ENCODE data around the gene KRTAP5-9. TPM values are rescaled to one million over a fixed set of nuclear protein-coding genes. Genes with fewer than 3 reads are reported as not detected.
"Not testable (repeated sequence)": the region's sequence is repeated elsewhere in the genome, so short reads cannot be mapped to it uniquely, and the experiment has no call there.

Gene KRTAP5-9
- polyA plus RNA-seq, 3 donors = 0.28 to 0.67 (median 0.33) TPM

DNA sequence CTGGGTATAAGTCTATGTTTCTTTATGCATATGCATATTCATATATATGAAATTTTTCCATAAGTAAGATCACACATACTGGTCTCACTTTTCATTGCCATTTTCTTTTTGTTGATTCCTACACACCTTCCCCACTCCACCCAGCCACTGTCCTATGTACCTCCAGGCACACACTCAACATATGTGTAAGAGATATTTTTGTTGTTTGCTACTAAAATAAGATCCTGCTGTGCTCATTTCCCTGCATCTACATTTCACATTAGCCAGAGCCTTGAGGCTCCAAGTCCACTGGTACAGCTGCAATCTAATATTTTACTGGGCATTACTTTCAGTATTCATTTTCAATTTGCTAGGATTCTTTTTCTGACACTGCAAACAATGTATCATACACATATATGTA lies 9.0 kb downstream of the KRTAP5-9 start:
- DNase-seq (ENCODE audit: low read depth in 3 of 3, low spot score in 2 of 3) = no peak

DNA sequence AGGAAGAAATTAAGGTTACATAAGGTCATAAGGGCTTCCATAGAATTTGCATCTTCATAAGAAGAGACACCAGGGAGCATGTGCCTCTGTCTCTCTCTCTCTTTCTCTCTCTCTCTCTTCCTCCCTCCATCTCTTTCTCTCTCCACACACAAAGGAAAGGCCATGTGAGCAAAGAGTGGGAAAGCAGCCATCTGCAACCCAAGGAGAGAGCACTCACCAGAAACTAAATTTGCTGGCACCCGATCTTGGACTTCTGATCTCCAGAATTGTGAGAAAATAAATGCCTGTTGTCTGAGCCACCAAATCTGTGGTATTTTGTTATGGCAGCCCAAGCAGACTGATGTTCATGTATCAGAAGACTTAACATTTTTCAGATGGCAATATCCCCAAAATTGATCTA lies 10.8 kb downstream of the KRTAP5-9 start:
- no peak for DNase-seq (ENCODE audit: low read depth in 3 of 3, low spot score in 2 of 3)

DNA sequence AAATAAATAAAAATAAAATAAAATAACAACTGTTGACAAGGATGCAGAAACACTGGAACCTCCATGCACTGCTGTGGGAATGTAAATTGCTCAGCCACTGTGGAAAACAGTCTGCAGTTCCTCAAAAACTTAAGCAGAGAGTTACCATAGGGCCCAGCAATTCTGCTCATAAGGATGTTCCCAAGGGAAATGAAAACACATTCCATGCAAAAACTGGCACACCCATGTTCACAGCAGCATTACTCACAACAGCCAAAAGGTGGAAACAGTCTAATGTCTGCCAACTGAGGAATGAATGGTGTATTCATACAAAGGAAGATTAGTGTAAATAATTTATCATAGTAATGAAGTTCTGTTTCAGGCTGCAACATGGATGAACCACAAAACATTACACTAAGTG lies 13.9 kb downstream of the KRTAP5-9 start:
- DNase-seq (ENCODE audit: low read depth in 3 of 3, low spot score in 2 of 3) = no peak

DNA sequence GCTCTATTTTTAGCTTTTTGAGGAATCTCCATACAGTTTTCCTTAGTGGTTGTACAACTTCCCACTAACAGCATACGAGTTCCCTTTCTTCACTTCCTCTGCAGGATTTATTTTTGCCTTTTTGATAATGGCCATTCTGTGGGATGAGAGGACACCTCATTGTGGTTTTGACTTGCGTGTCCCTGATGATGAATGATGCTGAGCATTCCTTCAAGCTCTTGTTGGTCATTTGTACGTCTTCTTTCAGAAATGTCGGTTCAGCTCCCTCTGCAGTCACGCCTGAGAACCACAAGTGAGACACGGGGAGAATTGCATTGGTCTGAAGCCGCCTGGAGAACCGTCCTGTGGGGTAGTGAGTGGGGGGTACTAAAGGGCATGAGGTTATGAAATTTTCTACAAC lies 15.2 kb downstream of the KRTAP5-9 start:
- no peak for DNase-seq (ENCODE audit: low read depth in 3 of 3, low spot score in 2 of 3)

DNA sequence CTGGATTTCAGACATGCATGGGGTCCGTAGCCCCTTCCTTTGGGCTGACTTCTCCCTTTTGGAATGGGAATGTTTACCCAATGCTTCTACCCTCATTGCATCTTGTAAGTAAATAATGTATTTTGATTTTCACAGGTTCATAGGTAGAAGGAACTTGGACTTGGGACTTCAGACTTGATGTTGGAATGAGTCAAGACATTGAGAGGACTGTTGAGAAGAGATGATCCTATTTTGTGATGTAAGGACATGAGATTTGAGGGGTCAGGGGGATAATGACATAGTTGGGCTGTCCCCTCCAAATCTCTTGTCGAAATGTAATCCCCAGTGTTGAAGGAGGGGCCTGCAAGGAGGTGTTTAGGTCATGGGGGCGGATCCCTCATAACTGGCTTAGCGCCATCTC lies 16.2 kb downstream of the KRTAP5-9 start:
- no peak for DNase-seq (ENCODE audit: low read depth in 3 of 3, low spot score in 2 of 3)

DNA sequence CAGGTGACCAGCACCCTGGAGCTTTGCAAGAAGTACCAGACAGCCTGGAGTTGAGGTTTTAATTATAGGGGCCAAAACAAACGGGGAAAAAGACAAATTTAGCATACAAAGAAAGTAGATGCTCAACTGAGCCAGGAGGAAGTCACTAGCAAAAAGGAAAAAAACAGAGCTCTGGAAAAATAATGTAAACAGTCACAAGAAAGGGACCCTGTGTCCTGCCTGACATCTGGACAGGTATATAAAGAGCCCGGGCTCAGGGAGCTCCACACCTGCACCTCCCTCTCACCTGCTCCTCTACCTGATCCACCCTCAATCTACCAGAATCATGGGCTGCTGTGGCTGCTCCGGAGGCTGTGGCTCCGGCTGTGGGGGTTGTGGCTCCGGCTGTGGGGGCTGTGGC lies 17.0 kb downstream of the KRTAP5-9 start, which contains the start of gene KRTAP5-10:
Gene KRTAP5-10 (plus strand): TSS at position 301 of the 400 bp plus-strand sequence. CDS start 25 bp downstream, at position 326.
- DNase-seq (ENCODE audit: low read depth in 3 of 3, low spot score in 2 of 3) = no peak

DNA sequence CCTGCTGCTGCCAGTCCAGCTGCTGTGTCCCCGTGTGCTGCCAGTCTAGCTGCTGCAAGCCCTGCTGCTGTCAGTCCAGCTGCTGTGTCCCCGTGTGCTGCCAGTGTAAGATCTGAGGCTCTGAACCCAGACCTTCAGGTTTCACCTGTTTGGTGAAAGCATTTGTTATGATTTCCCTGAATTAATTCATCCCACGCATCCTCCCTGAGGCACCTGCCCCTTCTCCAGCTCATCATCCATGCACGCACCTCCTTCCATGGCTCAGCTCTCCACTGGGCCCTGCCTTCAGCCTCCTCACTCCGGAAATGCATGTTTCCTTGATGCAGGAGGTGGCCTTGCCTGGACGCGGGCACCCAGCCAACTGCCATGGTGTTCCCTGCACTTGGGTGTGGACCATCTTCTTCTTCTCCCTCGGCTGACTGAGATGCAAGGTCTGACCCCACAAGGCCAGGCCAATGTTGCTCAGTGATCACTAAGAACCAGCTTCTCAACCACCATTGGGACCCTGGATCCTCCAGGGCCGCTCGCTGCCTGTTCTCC lies 17.9 kb downstream of the KRTAP5-9 start:
- DNase-seq (ENCODE audit: low read depth in 3 of 3, low spot score in 2 of 3) = no peak

DNA sequence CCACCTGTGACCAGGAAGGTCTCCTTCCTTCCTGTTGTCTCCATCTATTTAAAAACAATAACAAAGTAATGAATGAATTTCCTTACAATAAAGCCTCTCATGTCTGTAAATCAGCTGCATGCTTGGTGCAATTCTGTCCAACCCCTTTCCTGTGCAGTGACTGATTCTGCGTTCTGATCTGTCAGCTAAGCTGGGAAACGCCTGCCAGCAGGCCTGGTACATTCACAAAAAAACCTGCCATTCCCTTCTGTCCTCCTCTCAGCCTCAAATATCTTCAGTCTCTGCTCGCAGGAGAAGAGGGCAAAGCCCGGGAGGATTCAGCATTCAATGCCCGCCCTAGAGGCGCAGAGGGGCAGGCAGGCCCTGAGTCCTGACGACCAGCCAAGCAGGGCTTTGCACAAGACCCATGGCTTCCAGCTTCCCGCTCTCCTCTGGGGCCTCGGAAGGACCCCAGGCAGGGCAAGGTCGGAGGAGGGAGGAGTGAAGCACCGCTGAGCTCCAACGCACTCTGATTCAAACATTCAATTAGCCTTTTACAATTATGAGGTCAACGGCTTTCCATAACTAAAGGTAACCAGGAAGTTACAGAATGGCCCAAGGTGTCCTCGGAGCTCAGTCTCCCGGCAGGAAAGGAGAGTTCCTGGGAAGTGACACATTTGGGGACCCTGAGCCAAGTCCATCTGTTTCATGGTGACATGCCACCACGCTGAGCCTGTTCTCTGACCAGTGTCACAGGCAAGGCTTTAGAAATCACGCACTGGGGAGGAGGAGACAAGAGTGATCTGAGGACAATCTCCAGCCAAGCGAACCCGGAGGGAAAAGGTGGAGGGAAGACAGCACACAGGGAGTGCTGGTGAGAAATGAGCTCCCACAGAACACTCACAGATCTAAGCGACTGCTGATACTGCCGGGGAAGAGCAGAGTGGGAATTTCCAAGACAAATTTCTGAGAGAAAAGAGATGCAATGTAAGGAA lies 18.7 kb downstream of the KRTAP5-9 start:
- not testable (repeated sequence) for DNase-seq (ENCODE audit: low read depth in 3 of 3, low spot score in 2 of 3)

DNA sequence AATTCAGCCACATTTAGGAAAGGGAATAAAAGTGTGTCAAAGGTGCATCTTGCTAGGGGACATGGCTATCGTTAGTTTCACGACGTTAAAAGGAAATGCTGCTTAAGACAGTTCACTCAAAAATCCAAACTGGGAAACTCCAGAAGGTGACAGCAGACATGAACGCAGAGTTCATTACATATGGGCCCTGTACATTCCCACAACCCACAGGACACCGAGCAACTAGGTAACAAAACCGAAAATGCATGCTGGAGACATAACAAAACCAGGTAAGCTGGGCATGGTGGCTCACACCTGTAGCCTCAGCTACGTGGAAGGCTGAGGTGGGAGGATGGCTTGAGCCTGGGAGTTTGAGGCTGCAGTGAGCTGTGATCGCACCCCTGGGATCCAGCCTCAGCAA lies 19.4 kb downstream of the KRTAP5-9 start:
- not testable (repeated sequence) for DNase-seq (ENCODE audit: low read depth in 3 of 3, low spot score in 2 of 3)

DNA sequence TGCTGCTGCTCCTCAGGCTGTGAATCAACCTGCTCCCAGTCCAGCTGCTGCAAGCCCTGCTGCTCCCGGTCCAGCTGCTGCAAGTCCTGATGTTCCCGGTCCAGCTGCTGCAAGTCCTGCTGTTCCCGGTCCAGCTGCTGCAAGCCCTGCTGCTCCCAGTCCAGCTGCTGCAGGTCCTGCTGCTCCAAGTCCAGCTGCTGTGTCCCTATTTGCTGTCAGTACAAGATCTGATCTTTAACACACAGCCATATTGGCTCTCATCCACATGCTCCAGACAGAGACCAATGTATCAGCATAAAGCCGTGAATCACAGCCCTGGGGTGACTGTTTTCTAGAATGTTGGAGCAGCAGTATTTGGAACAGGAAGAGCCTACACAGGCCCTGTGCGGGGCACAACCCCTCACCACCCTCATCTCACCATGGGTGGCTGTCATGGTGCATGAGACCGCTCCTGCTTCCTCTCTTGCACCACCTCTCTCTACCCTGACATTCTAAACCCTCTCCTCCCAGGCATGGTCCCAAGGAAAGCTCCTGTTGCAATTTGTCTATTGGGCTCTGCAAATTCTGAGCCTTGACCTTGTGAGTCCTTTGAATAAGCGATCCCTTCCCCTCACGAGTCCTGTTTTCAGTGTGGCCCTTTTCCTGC lies 20.6 kb downstream of the KRTAP5-9 start:
- no peak for DNase-seq (ENCODE audit: low read depth in 3 of 3, low spot score in 2 of 3)

DNA sequence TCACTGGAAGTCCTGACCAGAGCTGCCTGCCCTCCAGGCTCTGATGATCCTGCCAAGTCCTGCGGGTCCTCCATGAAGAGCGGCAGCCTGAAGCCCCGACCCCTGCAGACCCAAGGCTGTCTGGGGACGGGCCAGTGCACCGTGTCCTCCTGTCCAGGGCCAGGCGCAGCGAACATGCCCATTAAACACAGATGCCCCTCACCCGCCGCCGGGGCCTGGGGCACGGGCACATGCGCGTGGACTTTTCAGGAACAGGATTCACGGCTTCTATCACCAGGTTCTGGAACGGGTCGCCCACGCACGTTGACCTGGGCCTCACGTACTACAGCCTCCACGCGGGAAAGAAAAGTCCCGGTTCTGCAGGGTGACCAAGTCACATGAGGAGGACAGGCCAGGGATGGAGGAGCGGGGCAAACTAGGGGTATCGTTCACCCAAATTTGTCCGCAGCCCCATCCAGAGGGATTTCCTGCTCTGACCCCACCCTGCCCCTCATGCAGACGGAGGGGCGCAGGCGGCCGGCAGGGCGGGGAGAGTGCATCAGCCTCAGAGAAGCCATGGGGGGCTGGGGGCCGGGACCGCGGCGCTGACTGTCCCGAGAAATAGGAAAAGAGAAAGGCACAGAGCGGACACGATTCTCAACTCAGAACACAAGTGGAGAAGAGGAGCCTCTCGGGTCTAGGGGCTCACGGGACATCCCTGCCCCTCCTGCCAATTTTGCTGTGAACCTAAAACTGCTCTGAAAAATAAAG lies 23.1 kb downstream of the KRTAP5-9 start:
- not testable (repeated sequence) for DNase-seq (ENCODE audit: low read depth in 3 of 3, low spot score in 2 of 3)

DNA sequence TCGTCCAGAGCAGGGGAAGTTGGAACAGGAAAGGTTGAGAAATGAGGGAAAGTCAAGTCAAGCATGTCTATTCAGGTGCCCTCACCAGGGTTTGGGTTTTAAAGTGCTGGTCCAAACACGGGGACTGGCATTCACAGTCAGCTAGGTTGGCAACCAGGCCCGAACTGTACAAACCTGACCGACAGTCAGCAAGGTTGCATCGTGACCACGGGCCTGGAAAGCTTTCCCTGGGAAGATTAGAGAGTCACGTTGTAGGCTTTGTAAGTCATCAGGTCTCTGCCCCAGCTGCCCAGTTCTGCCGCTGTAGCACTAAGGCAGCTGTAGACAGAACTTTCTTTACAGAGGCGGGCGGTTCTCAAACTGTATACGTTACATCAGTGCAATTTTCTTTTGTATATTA lies 24.6 kb downstream of the KRTAP5-9 start:
- no peak for DNase-seq (ENCODE audit: low read depth in 3 of 3, low spot score in 2 of 3)

DNA sequence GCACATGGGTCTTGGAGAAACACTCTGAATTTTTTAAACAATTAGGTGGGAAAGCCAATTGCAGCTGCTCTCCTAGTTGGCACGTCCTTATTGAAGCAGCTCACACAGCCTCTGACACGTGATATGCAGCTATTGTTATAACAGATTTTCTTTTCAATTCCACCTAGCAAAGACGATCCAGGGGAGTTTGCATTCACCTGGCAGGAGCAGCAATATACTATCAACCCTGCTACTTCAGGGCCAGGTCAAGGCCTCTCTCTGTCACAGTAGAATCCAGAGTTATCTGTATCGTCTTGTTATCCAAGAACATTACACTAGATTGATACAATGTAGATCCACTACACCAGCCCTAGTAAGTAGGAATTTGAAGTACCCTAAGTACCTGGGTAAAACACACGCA lies 26.2 kb downstream of the KRTAP5-9 start:
- no peak for DNase-seq (ENCODE audit: low read depth in 3 of 3, low spot score in 2 of 3)

DNA sequence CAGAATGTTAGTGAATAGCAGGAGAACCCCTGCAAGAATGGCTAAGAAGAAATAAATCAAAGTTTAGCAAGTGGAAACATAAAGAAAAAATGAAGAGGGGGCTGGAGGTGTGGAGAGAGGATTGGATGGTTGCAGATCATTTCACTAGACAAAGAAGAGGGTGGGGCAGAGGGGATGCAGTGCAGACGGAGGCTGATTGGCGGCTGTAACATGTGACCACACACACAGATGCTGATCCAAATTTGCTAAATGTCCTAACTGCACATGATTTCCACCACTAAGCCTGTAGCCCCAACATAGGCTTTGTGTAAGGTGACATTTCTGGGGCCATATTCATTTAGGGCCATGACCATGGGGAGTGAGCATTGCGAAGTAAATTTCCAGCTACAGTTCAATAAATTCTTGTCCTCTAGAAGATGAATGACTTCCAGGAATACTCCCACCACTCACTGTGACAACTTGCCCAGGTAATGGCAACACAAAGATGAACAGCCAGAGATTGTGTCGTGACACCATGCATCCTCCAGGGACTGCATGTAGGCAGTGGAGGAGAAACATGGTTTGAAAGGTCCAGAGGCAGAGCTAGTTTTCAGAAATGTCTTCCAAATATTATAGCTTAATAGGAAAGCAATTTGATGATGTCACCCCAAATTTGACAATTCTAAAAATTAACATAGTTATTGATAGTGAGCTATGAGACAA lies 27.7 kb downstream of the KRTAP5-9 start:
- no peak for DNase-seq (ENCODE audit: low read depth in 3 of 3, low spot score in 2 of 3)

DNA sequence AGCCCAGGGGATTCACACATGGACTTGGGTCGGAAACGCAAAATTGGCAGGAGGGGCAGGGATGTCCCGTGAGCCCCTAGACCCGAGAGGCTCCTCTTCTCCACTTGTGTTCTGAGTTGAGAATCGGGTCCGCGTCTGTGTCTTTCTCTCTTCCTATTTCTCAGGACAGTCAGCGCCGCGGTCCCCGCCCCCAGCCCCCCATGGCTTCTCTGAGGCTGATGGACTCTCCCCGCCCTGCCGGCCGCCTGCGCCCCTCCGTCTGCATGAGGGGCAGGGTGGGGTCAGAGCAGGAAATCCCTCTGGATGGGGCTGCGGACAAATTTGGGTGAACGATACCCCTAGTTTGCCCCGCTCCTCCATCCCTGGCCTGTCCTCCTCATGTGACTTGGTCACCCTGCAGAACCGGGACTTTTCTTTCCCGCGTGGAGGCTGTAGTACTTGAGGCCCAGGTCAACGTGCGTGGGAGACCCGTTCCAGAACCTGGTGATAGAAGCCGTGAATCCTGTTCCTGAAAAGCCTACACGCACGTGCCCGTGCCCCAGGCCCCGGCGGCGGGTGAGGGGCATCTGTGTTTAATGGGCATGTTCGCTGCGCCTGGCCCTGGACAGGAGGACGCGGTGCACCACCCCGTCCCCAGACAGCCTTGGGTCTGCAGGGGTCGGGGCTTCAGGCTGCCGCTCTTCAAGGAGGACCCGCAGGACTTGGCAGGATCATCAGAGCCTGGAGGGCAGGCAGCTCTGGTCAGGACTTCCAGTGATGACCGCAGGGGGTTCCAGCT lies 28.7 kb downstream of the KRTAP5-9 start:
- not testable (repeated sequence) for DNase-seq (ENCODE audit: low read depth in 3 of 3, low spot score in 2 of 3)

DNA sequence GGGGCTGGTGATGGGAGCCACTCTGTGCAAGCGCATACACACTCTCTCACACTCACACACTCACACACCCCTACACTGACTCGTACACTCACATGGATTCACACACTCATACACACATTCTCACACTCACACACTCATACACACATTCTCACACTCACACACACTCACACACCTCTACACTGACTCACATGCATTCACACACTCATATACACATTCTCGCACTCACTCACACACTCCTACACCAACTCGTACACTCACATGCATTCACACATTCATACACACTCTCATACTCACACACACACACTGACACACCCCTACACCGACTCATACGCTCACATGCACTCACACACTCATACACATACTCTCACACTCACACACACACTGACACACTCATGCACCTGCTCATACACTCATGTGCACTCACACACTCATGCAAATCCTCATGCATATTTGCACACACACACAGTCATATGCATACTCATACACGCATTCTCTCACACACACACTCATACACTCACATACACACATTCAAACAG lies 29.3 kb downstream of the KRTAP5-9 start:
- DNase-seq (ENCODE audit: low read depth in 3 of 3, low spot score in 2 of 3) = no peak

DNA sequence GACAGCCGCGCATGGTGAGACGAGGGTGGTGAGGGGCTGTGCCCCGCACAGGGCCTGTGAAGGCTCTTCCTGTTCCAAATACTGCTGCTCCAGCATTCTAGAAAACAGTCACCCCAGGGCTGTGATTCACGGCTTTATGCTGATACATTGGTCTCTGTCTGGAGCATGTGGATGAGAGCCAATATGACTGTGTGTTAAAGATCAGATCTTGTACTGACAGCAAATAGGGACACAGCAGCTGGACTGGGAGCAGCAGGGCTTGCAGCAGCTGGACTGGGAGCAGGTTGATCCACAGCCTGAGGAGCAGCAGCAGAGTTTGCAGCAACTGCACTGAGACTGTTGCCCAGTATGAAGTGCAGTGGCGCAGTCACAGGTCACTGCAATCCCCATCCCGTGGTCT lies 31.3 kb downstream of the KRTAP5-9 start:
- DNase-seq (ENCODE audit: low read depth in 3 of 3, low spot score in 2 of 3) = not testable (repeated sequence)

DNA sequence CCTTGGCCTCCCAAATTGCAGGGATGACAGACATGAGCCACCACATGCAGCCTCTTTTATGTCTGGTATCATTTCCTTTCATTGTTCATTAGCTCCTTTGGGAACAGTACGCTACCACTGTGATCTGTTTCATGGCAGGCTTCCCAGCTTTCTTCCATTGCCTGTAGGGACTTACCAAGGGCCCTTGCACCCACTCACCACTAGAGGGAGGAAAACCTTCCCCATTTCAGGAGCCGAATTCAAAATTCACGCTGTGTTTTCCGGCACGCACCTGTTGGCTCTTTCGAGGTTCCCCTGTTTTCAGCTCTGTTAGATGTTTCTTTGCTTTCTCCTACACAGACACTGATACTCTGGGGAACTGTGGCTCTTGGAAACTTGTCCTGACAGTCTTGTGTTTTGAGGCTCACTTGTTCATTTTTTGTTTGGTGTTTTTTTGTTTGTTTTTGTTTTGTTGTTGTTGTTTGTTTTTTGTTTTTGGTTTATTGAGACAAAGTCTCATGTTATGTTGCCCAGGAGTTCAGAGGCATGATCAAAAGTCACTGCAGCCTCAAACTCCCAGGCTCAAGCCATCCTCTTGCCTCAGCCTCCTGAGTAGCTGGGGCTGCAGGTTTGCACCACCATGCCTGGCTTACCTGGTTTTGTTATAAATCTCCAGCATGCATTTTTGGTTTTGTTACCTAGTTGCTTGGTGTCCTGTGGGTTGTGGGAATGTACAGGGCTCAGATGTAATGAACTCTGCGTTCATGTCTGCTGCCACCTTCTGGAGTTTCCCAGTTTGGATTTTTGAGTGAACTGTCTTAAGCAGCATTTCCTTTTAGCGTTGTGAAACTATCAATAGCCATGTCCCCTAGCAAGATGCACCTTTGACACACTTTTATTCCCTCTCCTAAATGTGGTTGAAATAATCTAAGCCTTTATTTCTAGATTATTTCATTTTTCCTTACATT lies 32.1 kb downstream of the KRTAP5-9 start:
- no peak for DNase-seq (ENCODE audit: low read depth in 3 of 3, low spot score in 2 of 3)

All from right renal cortex interstitium (tissue), 3 donors.